Measurements from ENCODE around the gene DUOX2.

DNA sequence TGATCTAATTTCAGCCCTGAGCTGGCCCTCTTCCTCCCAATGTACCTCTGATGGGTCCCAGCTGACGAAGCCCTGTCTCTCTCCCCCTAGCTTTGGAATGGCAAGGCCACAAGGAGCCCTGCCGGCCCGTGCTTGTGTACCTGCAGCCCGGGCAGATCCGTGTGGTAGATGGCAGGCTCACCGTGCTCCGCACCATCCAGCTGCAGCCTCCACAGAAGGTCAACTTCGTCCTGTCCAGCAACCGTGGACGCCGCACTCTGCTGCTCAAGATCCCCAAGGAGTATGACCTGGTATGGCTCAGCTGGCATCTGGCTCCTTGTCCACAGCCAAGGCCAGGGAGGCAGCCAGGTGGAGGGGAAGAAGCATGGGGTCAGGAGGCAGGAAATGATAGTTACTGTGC, 30.0 kb upstream of the DUOX2 start:
- TF ChIP-seq CTCF (IDR thresholded peaks at IDR 0.05; ENCODE audit: low read length) (no peak), EZH2 (IDR thresholded peaks at IDR 0.05; ENCODE audit: borderline replicate concordance, low read length) (no peak)

Data from OCI-LY1 (cell line).